Measurements from ENCODE around the gene PITHD1.
"Not testable (repeated sequence)": the region's sequence is repeated elsewhere in the genome, so short reads cannot be mapped to it uniquely, and the experiment has no call there.

The PITHD1 gene

DNA sequence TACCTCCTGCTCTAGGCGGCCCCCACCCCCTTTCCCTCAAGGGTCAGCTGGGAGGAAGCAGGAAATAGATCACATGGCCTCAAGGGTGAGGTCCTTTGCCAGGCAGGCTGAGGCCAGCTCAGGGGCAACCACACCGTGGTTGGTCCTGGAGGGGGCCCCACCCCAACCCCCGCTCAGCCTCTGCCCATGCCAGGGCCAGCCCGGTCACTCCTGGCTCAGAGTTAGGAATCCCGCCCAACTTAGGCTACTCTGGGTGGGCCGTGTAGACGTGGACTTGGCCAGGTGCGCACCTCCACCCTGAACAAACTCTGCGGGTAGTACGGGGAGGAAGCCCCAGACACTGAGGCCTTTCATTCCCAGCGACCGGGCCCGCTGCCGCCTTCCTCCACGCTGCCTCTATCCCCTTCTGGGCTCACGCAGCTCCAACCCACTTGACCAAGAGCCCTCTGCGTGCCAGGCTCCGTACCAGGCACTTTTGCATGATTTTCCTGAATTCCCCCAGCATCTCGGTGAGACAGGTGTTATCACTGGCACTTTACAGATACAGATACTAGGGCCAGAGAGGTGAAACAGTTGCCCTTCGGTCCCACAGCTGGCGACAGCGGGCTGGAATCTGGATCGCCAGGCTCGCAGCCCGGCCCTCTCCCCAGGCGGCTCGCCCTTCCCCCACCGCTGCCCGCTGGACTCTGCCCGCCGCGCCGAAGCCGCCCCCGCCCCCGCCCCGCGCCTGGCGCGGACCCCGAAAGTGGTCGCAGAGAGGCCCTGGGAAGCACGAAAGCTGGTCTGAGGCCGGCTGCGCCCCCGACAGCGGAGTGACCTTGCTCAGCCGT lies 21.6 kb downstream of the PITHD1 start:
- DNase-seq: peak; percentile 57

DNA sequence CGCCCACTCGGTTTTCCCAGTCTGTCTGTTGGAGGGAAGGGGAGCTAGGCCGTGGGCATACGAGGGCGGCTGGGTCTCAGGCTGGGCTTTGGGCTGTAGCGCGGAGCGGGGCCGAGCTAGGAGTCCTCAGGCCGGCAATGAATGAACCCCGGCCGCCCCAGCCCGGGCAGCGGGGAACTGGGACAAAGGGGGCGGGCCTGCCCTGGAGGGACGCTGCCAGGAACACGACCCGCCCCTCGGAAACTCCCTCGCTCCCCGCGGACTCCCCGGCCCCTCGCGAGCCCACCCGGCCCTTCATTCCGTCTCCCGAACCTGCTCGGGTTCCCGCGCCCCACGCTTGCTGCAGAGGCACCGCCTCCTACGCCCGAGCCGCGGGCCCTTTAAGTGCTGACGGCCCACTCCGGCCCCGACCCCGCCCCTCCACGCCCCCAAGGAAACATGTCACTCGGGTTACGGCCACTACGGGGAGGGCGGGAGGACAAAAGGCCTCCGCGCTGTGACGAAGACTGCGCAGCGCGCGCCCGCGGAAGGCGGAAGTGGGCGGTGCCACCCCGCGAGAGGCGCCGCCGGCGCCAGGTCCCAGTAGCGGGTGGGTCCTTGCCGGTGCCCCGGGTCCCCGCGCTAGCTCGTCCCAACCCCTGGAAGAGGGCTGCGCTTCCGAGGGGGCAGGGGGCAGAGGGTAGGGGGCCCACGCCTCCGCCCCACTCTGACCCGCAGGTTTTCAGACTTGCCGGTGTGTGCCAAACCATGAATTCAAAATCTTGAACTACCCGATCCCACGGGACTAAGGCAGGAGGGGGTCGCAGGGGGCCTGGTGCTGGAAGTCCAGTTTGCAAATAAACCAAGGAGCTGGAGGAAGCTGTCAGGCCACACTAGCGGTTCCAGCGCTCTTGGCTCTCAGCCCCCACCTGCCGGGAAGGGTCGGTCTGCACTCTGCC lies 22.5 kb downstream of the PITHD1 start, which contains the start of gene GALE:
TSS of gene GALE (minus strand) at position 355 of the 938 bp plus-strand sequence. CDS start 1,747 bp downstream, outside the sequence.
- peak; percentile 99 for DNase-seq

DNA sequence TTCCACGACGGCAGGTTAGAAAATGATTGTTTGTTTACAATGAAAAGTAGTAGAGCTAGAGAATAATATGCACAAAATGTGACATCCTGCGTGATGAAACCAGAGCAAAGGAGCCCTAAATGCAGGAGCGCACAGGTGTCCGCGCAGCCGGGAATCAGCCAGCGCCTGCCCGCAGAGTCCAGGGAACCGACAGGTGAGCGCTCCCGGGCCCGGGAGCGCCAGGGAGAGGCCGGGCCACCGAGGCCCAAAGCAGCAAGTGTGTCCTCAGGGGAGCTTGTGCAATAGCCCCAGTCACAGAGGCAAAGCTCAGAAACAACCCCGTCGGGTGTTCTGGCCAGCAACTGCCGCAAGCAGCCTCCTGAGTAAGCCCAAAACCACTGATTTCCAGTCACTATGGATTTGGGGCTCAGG lies 23.1 kb downstream of the PITHD1 start:
- no peak for DNase-seq

DNA sequence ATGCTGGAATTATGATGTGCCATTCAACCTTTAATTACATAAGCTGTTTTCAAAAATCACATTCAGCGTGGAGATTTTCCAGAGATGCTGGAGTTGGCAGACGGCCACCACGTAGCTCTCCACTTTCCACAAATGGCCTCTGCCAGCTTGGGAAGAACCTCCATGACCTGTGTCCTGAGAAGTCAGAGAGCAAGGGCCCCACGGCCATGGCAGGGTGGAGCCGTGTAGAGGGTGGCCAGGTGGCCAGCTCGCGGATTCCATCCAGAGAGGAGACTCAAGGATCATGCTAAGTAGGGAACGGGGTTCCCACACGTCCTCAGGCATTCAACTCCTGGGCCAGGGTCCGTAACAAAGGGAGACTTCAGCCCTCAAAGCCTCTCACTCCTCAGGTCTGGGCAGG lies 23.7 kb downstream of the PITHD1 start:
- DNase-seq: no peak

DNA sequence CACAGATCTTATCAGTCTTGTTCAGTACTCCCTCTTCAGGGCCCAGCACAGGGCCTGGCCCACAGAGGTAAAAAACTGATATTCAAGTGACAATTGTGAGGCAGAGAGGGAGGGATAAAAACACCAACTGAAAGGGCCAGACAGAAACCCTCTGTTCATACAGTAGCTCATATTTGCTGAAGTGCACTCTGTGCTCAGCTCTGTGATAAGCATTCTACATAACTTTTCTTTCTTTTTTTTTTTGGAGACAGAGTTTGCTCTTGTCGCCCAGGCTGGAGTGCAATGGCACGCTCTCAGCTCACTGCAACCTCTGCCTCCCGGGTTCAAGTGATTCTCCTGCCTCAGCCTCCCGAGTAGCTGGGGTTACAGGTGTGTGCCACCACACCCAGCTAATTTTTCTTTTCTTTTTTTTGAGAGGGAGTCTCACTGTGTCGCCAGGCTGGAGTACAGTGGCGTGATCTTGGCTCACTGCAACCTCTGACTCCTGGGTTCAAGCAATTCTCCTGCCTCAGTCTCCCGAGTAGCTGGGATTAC lies 24.7 kb downstream of the PITHD1 start:
- DNase-seq: not testable (repeated sequence)

DNA sequence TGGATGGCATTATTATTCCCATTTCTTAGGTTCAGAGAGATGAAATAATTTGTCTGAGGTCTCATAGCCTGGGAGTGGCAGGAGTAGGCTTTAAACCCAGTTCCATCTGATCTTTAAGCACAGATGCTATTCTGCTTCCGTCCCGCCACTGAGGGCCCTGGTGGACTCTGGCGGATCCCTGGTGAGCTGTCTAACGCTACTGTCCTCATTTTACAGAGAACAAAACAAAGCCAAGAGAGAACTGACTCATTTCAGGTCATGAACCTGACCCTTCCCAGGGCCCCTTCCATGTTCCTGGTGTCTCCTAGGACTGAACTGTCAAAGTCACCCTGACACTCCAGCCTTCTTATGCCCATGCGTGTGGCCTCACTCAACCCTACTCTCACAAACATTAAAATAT lies 25.5 kb downstream of the PITHD1 start:
- DNase-seq: no peak

DNA sequence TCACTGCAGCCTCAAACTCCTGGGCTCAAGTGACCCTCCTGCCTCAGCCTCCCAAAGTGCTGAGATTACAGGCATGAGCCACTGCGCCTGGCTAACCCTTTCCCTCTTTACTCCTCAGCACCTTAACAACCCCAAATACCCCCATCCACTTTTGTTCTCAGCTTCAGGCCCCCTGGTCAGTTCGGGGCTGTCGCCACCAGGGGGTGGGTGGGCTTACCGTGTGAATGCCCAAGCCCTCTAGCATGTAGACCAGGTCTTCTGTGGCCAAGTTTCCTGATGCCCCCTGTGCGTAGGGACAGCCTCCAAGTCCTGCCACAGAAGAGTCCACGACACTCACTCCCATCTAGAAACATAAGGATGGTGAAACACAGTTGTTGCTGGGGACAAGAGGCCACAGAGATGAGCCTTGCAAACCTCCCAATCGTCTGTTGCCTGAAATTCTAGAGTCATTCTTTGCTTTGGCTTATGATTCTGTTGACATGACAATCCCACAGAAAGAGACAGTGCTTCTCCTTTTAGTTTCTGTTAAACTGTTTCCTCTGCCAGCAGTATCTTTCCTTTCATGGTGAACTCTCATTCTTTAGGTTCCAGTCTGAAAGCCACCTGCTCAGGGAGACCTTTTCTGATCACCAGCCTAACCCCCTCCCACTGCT lies 26.1 kb downstream of the PITHD1 start:
- DNase-seq: no peak

DNA sequence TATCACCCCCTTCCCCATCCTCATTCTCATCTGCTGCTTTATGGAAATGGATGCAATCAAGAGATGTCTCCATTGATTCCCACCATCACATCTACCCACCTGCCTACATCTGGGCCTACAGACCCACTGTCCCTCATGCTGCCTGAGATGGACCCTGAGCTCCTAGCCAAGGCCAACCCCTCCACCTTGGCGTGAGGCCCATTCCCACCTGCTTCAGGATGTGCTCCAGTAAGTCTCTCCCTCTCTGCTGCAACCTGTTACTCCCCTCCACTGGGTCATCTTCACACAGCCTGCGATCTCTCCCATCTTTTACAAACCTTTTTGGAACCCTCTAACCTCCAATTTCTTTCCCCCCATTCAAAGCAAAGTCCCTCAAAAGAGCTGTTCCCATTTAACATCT lies 26.8 kb downstream of the PITHD1 start:
- DNase-seq: no peak

DNA sequence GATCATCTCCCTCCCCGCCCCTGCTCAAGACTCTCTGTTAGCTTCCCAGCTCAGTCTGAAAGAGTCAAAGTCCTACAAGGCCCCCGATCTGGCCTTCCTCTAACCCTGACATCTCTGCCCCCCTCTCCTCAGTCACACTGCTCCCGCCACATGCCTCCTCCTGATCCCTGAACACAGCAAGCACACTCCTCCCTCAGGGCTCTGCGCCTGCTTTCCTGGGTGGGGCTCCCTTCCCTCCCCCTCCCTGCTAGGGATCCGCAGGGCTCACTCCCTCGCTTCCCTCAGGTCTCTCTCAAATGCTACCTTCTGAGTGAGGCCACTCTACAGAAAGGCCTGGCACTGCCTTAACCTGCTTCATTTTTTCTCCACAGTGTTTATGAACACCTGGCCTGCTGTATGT lies 28.1 kb downstream of the PITHD1 start:
- no peak for DNase-seq

DNA sequence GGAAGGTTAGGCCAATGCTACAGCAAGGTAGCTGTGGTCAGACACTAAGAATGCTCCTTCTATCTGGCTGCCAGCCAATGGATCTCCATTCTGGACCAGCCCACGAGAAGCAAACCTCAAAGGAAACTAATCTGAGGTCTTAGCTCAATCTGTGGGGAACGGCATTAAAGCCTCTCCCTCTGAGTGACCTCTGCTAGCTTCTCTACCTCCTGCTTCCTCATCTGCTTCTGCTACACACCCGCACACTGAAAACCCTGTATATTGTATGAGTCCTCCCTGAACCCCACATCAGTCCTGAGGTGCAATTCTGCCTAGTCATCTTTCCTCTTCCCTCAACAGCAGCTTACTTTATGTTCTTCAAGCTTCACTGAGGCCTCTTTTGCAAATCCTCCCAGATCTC lies 29.2 kb downstream of the PITHD1 start:
- DNase-seq: no peak

DNA sequence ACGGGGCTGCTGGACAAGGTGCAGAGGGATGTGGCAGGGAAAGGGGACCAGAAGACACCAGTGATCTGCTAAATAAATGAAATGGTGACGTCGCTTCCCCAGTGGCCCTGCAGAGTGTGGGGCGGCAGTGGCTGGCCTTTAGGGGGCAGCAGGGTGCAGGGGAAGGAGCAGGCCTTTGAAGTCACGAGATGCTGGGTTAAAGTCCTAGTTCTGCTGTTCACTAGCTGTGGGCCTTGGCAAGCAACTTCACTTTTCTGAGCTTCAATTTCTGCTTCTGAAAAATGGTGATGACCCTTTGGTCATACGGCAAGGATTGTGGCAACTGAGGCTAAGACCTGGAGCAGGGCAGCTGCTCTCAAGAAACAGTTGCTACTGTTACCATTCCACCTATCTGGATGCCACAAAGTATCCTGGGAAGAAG lies 31.5 kb downstream of the PITHD1 start:
- DNase-seq: peak; percentile 88

DNA sequence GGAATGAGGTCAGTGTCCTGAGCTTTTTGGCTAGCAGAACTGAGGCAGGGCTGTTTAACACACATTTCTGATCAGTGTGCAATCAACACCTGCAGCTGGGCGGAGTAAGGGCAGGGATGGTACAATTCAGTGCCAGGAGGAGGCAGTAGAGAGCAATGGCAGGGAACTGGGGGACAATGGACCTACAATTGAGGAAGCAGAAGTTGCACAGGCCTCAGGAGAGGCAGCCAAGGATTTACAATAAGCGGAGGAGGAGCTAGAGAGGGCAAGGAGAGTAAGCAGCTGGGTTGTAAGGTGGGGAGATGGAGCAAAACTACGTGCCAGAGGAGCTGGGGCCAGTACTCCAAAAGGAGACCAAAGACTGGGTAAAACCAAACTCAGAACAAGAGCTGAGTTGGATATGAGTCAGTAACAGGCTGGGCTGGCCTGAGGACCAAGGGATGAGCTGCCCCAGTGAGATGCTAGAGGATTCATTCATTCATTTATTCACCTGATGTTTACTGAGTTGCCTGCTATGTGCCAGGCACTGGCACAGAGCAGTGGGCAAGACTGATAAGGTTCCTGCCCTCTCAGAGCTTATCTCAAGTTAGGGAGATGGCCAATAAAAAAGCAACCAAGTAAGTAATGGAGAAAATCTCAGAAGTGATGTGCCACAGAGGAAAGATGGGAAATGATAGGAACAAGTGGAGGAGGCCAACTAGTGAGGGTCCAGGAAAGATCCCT lies 32.8 kb downstream of the PITHD1 start:
- peak; percentile 66 for DNase-seq

DNA sequence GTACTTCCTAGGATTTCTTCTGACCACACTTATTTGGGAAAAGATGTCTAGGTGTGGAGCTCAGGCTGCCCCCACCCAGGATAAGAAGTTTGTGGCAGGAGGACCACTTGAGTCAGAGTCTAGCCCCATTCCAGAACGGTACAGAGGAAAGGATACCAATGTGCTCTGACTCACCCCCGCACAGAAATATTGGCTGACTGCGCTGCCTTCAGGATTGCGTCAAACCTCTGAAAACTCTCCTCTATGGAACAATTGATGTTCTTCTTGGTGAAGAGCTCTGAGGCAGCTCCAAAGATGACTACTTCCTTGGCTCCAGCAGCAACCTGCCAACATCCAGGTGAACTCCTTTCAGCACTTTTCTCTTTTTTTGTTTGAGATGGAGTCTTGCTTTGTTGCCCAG lies 35.8 kb downstream of the PITHD1 start:
- no peak for DNase-seq

DNA sequence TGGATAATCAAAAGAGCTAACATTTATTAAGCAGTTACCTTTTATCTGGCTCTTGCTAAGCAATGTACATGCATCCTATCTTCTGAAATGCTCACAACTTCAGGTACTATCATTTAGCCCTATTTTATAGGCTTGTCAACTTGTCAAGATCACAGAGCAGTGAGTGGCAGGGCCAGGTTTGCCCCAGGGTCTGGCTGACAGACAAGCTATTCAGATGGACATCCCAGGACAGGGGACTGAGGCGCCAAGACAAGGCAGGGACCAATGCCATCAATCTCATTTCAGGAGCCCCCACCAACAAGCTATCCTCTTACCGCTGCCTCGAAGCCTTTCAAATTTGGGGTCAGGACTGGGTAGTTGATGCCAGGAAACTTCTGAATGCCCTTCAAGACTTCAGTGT lies 38.1 kb downstream of the PITHD1 start:
- no peak for DNase-seq

DNA sequence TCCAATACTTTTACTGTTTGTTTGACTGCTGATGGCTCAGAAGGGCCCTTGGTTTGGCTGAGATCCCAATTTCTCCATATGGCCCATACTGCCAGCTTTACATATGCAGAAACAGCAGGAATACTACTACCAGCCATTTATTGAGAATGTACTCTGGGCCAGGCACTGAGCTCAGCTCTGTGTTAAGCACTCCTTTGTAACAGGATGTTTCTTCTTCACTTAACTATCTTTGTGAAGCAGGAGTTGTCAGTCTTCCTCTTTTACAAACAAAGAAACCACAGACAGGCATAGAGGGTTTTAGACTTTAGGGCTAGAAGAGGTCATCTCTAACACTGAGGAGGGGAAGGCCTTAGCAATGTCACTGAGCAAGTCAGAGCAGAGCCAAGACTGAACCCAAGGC lies 38.7 kb downstream of the PITHD1 start:
- no peak for DNase-seq

DNA sequence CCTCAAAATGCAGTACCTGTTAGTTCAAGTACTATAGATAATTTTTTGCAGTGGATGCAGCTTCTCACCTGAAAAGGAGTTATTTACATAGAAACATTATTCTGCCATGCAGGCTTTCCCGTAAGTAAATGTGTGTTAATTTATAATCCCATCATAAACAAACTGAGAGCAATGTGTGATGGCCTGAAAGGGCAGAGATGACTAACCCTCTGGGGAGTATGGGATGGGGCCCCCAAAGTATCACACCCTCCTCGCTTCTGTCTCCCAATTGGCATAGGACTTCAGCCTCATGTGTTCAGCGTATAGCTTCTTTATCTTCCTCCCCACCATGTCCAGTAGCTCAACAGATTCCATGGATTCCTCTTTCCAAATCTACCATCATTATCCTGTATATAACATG lies 39.4 kb downstream of the PITHD1 start:
- no peak for DNase-seq

DNA sequence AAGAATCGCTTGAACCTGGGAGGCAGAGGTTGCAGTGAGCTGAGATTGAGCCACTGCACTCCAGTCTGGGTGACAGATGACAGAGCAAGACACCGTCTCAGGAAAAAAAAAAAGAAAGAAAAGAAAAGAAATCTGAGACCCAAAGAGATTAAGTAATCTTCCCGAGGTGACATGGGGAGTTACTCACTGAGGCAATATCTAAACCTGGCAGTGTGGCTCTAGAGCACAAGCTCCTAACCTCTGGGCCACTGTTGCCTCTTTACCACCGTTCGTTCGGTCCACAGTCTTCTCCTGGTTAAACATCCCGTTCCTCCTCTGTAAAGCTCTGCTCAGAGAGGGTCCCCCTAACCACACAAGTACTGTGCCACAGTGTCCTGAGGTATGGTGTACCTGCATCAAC lies 45.5 kb downstream of the PITHD1 start:
- no peak for DNase-seq

DNA sequence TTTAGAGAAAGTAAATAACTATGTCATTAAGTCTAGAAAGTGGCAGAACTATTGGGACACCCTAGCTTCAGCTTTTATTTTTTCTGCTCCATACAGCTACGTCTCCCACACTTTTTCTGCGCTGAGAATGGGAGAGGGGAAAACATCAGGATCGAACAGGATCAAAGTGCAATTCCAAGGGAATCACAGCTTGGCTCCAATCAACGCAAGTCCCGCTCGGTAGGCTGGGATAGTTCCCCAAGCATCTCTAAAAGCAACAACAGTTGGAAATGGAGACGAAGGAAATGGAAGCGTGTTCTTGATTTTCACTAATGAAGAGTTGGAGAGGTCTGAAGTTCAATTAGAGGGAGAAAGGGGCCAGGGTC lies 46.5 kb downstream of the PITHD1 start:
- DNase-seq: no peak

DNA sequence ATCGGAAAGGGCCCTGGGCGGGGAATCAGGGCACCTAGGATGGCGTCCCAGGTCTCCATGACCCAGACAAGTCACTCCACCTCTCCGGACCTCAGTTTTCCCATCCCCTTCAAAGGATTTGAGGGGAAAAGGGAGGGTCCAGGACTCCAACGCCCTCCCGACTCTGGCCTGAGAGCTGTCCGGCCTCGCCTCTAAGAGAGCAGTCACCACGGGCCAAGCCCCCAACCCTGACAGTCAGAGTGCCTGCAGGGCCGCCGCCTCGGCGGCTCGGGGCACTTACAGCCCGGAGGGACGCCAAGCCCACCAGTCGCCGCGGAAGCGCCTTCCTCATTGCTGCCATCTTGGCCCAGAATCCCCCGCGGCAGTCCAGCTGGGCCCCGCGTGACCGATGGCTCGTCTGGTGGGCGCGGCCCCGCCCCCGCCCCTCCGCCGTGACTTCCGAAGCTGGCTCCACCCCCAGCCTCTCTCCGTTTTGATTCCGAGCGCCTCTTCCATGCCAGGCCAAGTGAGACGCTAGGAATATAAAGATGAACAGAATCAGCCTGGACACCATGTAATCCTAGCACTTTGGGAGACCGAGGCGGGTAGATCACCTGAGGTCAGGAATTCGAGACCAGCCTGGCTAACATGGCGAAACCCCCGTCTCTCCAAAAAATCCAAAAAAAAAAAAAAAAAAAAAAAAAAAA lies 47.0 kb downstream of the PITHD1 start, which contains the start of gene HMGCL:
TSS of gene HMGCL (minus strand) at position 354 of the 686 bp plus-strand sequence. CDS start at position 340, 14 bp downstream.
- DNase-seq: peak; percentile 94

DNA sequence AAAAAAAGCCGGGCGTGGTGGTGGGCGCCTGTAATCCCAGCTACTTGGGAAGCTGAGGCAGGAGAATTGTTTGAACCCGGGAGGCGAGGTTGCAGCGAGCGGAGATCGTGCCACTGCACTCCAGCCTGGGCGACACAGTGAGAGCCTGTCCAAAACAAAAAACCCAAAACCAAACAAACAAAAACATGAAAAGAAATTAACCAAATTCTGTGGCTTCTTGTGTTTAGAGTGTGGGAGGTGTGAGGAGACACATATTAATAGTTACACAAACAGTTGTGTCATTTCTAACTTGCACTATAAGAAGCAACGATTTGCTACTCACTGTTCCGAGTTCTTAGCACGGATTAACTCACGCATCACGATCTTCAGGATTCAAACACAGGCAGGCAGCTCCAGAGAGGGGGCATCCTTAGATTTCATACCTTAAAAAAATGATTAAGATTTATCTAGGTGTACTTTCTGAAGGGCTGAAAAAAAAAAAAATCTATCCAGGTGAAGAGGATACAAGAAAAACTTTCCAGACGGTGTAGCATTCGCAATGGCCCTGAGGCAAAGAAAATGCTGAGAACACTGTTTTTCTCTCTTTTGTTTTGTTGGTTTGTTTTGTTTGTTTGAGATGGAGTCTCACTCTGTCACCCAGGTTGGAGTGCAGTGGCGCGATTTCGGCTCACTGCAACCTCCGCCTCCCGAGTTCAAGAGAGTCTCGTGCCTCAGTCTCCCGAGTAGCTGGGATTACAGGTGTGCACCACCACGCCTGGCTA lies 47.7 kb downstream of the PITHD1 start:
- no peak for DNase-seq

DNA sequence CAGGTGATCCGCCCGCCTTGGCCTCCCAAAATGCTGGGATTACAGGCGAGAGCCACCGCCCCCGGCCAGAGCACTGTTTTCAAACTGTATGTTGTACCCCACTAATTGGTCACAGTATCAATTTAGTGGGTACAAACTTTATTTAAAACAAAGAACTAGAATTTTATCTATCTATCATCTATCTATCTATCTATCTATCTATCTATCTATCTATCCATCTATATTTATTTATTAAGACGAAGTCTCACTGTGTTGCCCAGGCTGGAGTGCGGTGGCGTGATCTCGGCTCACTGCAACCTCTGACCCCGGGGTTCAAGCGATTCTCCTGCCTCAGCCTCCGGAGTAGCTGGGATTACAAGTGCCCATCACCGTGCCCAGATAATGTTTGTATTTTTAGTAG lies 48.4 kb downstream of the PITHD1 start:
- DNase-seq: not testable (repeated sequence)
